Forelimb muscle (tissue), 1 donor: ENCODE measurements around the gene NIPAL4. TPM values are rescaled to one million over a fixed set of nuclear protein-coding genes. Genes with fewer than 3 reads are reported as not detected.
"Not testable (repeated sequence)": the region's sequence is repeated elsewhere in the genome, so short reads cannot be mapped to it uniquely, and the experiment has no call there.

Experiments used
- DNase-seq: peaks from one replicate; pipeline ENCODE4 v3.0.0-alpha.2; 2013; ENCODE audit warnings: low read depth
- polyA plus RNA-seq: library from polyadenylated mRNA; unstranded; fragments of 120-200 nt; gene quantifications from one replicate; pipeline ENCODE4 v1.2.1, GENCODE V29; 2013; ENCODE audit not compliant: insufficient read length

NIPAL4 gene
- polyA plus RNA-seq, 1 donor = 0.37 TPM

- DNase-seq = no peak
Measured at GRCh38 chr5:157463081-157463480, 3.1 kb downstream of the NIPAL4 start.

GRCh38 chr5:157463621-157464518 is 3.9 kb downstream of the NIPAL4 start:
- DNase-seq = no peak

- DNase-seq = no peak
Measured at GRCh38 chr5:157464519-157465171, 4.6 kb downstream of the NIPAL4 start.

- no peak for DNase-seq
Measured at GRCh38 chr5:157468293-157468965, 8.4 kb downstream of the NIPAL4 start.

- DNase-seq = no peak
Measured at GRCh38 chr5:157469073-157469472, 9.1 kb downstream of the NIPAL4 start.

- no peak for DNase-seq
Measured at GRCh38 chr5:157469687-157470086, 9.7 kb downstream of the NIPAL4 start.

GRCh38 chr5:157470631-157471030 is 10.6 kb downstream of the NIPAL4 start:
- no peak for DNase-seq

GRCh38 chr5:157471709-157472108 is 11.7 kb downstream of the NIPAL4 start:
- no peak for DNase-seq

- DNase-seq = no peak
Measured at GRCh38 chr5:157473383-157474320, 13.6 kb downstream of the NIPAL4 start.

- DNase-seq = no peak
Measured at GRCh38 chr5:157475432-157475831, 15.4 kb downstream of the NIPAL4 start.

GRCh38 chr5:157476702-157477408 is 16.8 kb downstream of the NIPAL4 start:
- peak; percentile 43 for DNase-seq

- no peak for DNase-seq
Measured at GRCh38 chr5:157477814-157478494, 17.9 kb downstream of the NIPAL4 start.

- no peak for DNase-seq
Measured at GRCh38 chr5:157478726-157479125, 18.7 kb downstream of the NIPAL4 start.

GRCh38 chr5:157479166-157479565 is 19.2 kb downstream of the NIPAL4 start:
- no peak for DNase-seq

GRCh38 chr5:157479612-157480510 is 19.8 kb downstream of the NIPAL4 start:
- DNase-seq = no peak

GRCh38 chr5:157481265-157481664 is 21.3 kb downstream of the NIPAL4 start:
- no peak for DNase-seq

GRCh38 chr5:157481666-157482065 is 21.7 kb downstream of the NIPAL4 start:
- no peak for DNase-seq

GRCh38 chr5:157482702-157483101 is 22.7 kb downstream of the NIPAL4 start:
- DNase-seq = not testable (repeated sequence)

- DNase-seq = no peak
Measured at GRCh38 chr5:157484768-157485167, 24.8 kb downstream of the NIPAL4 start.
